Stimulated activated CD8-positive, alpha-beta memory T cell treated with anti-CD3 and anti-CD28 coated beads, Interleukin-7, amount 100 ng/mL, for 1 hour (primary cell): ENCODE data around the gene TMIGD1.
A peak's percentile ranks its signal among the peaks of the same experiment; 100 is the strongest.

Experiments
- DNase-seq, 2 donors: peaks; one replicate each; pipeline ENCODE4 v3.0.0-alpha.2; 2020; ENCODE audit warnings: low read depth in 2 of 2

The TMIGD1 gene

GRCh38 chr17:30290696-30291542 lies 42.9 kb downstream of the TMIGD1 start:
- peak in 1 of 2 donors; percentile 7 for DNase-seq

GRCh38 chr17:30290077-30290476 lies 43.8 kb downstream of the TMIGD1 start:
- DNase-seq: no peak

- DNase-seq: no peak
These were observed 54.7 kb downstream of the TMIGD1 start for GRCh38 chr17:30279156-30279555.

- no peak for DNase-seq
These were observed 55.8 kb downstream of the TMIGD1 start for GRCh38 chr17:30278032-30278431.

- no peak for DNase-seq
These were observed 57.9 kb downstream of the TMIGD1 start for GRCh38 chr17:30275911-30276310.

GRCh38 chr17:30274887-30275286 lies 59.0 kb downstream of the TMIGD1 start:
- no peak for DNase-seq

- no peak for DNase-seq
These were observed 60.5 kb downstream of the TMIGD1 start for GRCh38 chr17:30273373-30273772.

- no peak for DNase-seq
These were observed 62.8 kb downstream of the TMIGD1 start for GRCh38 chr17:30271102-30271501.

GRCh38 chr17:30267625-30268024 lies 66.2 kb downstream of the TMIGD1 start:
- no peak for DNase-seq
